Upper lobe of left lung (tissue), 4 donors: ENCODE data around the gene KMT2E.

Experiments used
- EP300 ChIP-seq, 4 donors: sonication (generic); formaldehyde crosslinking; IDR thresholded peaks; one replicate each; pipeline ENCODE4 v1.5.1; 2017; ENCODE audit warnings: antibody characterized with exemption in 4 of 4, control low read depth in 2 of 4
- POLR2A ChIP-seq, 4 donors: fragments of 450-650 bp; IDR thresholded peaks; one replicate each; pipeline ENCODE4 v1.5.1; 2016 to 2017; ENCODE audit warnings: antibody characterized with exemption in 4 of 4, mild to moderate bottlenecking in 2 of 4
- TF ChIP-seq, protein P1 (sequence below), 6 experiments: fragments of 450-650 bp in 4 of 6; fragments of 200-600 bp in 2 of 6; sonication (generic) in 2 of 6; IDR thresholded peaks; one replicate each; pipeline ENCODE4 v1.5.1; 2016 to 2019; ENCODE audit warnings: antibody characterized with exemption in 6 of 6

DNA sequence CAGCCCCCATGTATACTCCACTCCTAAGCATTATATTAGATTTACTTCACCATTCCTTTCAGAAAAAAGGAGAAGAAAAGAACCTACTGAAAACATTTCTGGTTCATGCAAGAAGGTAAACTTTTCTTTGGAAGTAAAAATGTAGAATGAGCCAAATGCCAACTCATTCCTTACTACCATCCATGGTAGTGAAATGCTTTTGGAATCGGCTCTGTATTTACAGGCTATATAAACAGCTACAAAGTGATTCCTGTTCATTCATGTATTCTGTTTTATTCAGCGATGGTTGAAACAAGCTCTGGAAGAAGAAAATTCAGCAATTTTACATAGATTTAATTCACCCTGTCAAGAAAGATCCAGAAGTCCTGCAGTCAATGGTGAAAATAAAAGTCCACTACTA lies 91.6 kb downstream of the KMT2E start:
- TF ChIP-seq, protein P1, sequence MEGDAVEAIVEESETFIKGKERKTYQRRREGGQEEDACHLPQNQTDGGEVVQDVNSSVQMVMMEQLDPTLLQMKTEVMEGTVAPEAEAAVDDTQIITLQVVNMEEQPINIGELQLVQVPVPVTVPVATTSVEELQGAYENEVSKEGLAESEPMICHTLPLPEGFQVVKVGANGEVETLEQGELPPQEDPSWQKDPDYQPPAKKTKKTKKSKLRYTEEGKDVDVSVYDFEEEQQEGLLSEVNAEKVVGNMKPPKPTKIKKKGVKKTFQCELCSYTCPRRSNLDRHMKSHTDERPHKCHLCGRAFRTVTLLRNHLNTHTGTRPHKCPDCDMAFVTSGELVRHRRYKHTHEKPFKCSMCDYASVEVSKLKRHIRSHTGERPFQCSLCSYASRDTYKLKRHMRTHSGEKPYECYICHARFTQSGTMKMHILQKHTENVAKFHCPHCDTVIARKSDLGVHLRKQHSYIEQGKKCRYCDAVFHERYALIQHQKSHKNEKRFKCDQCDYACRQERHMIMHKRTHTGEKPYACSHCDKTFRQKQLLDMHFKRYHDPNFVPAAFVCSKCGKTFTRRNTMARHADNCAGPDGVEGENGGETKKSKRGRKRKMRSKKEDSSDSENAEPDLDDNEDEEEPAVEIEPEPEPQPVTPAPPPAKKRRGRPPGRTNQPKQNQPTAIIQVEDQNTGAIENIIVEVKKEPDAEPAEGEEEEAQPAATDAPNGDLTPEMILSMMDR (IDR thresholded peaks at IDR 0.05) = no peak
- TF ChIP-seq POLR2A (IDR thresholded peaks at IDR 0.05) (no peak), EP300 (IDR thresholded peaks at IDR 0.05) (no peak)
